ENCODE results near the gene TTC31. TPM values are rescaled to one million over a fixed set of nuclear protein-coding genes. Genes with fewer than 3 reads are reported as not detected.

TTC31 gene
- total RNA-seq, 1 donor from 2014 or later = 21.4 TPM

Other genes starting within 250 kb of the TTC31 start
- under 0.01 TPM in 1 of 2 replicates, not detected in the other for gene SLC4A5, start 139.7 kb upstream of the TTC31 start, total RNA-seq
- 97.1 and 102 TPM in 2 replicates for gene DCTN1, start 102.8 kb upstream of the TTC31 start, total RNA-seq
- gene C2orf81, start 61.5 kb upstream of the TTC31 start, total RNA-seq = 2.4 and 3.7 TPM in 2 replicates
- 58.3 and 76.0 TPM in 2 replicates for gene WDR54, start 61.4 kb upstream of the TTC31 start, total RNA-seq
- gene RTKN, start 41.1 kb upstream of the TTC31 start, total RNA-seq = 14.0 and 17.0 TPM in 2 replicates
- 15.5 and 21.4 TPM in 2 replicates for gene INO80B, start 28.0 kb upstream of the TTC31 start, total RNA-seq
- gene WBP1, start 24.6 kb upstream of the TTC31 start, total RNA-seq = 81.7 and 84.0 TPM in 2 replicates
- 58.9 and 61.0 TPM in 2 replicates for gene MOGS, start 17.7 kb upstream of the TTC31 start, total RNA-seq
- 44.2 and 45.5 TPM in 2 replicates for gene MRPL53, start 10.4 kb upstream of the TTC31 start, total RNA-seq
- 6.4 and 10.6 TPM in 2 replicates for gene CCDC142, start 83 bp upstream of the TTC31 start, total RNA-seq
- gene LBX2, start 16.5 kb downstream of the TTC31 start, total RNA-seq = 1.3 and 3.4 TPM in 2 replicates
- 16.6 and 18.3 TPM in 2 replicates for gene PCGF1, start 24.6 kb downstream of the TTC31 start, total RNA-seq
- gene TLX2, start 31.4 kb downstream of the TTC31 start, total RNA-seq = 0.15 and 0.34 TPM in 2 replicates
- not detected in 2 replicates for gene DQX1, start 43.1 kb downstream of the TTC31 start, total RNA-seq
- gene AUP1, start 46.6 kb downstream of the TTC31 start, total RNA-seq = 84.2 and 87.9 TPM in 2 replicates
- 31.4 and 36.4 TPM in 2 replicates for gene HTRA2, start 46.9 kb downstream of the TTC31 start, total RNA-seq
- gene LOXL3, start 70.9 kb downstream of the TTC31 start, total RNA-seq = 10.1 and 10.7 TPM in 2 replicates
- gene DOK1, start 71.6 kb downstream of the TTC31 start, total RNA-seq = 20.1 and 23.0 TPM in 2 replicates
- gene M1AP, start 165.2 kb downstream of the TTC31 start, total RNA-seq = not detected in 2 replicates
- 5.4 and 5.5 TPM in 2 replicates for gene SEMA4F, start 171.2 kb downstream of the TTC31 start, total RNA-seq

Data from bronchus fibroblast of lung (primary cell).